HL-60/S4 (cell line): Measurements from ENCODE around the gene TSN.

Experiments
- in situ Hi-C: fragments of 300-500 bp; cut with MboI; formaldehyde crosslinking; loops from 2 replicates; pipeline ENCODE4 v1.14.3; 2022; ENCODE audit warnings: low sequenced_read_pairs

Gene TSN

GRCh38 chr2:121740973-121741372 is 14.5 kb upstream of the TSN start:
- in situ Hi-C loops: no loop called here

- in situ Hi-C loops: no loop called here
Measured at GRCh38 chr2:121741450-121741849, 14.0 kb upstream of the TSN start.

GRCh38 chr2:121746071-121746578 is 9.3 kb upstream of the TSN start:
- in situ Hi-C loops: no loop called here

GRCh38 chr2:121748202-121748601 is 7.2 kb upstream of the TSN start:
- in situ Hi-C loops: no loop called here

GRCh38 chr2:121754851-121755236 is 607 bp upstream of the TSN start:
- in situ Hi-C loops: no loop called here

GRCh38 chr2:121764681-121765228 is 9.3 kb downstream of the TSN start:
- in situ Hi-C loops: no loop called here

- in situ Hi-C loops: no loop called here
Measured at GRCh38 chr2:121766624-121767023, 11.2 kb downstream of the TSN start.

GRCh38 chr2:121768143-121768755 is 12.8 kb downstream of the TSN start:
- in situ Hi-C loops: no loop called here

- in situ Hi-C loops: no loop called here
Measured at GRCh38 chr2:121771976-121772742, 16.7 kb downstream of the TSN start.

- in situ Hi-C loops: no loop called here
Measured at GRCh38 chr2:121774235-121774634, 18.8 kb downstream of the TSN start.

GRCh38 chr2:121776361-121776760 is 20.9 kb downstream of the TSN start:
- in situ Hi-C loops: no loop called here

- in situ Hi-C loops: no loop called here
Measured at GRCh38 chr2:121776885-121777698, 21.6 kb downstream of the TSN start.

GRCh38 chr2:121777699-121778058 is 22.2 kb downstream of the TSN start:
- in situ Hi-C loops: no loop called here

- in situ Hi-C loops: no loop called here
Measured at GRCh38 chr2:121778741-121779487, 23.5 kb downstream of the TSN start.

- in situ Hi-C loops: no loop called here
Measured at GRCh38 chr2:121783180-121783579, 27.7 kb downstream of the TSN start.

- in situ Hi-C loops: no loop called here
Measured at GRCh38 chr2:121788685-121789084, 33.2 kb downstream of the TSN start.

- in situ Hi-C loops: no loop called here
Measured at GRCh38 chr2:121790276-121790956, 35.0 kb downstream of the TSN start.

- in situ Hi-C loops: no loop called here
Measured at GRCh38 chr2:121791290-121791689, 35.8 kb downstream of the TSN start.

- in situ Hi-C loops: no loop called here
Measured at GRCh38 chr2:121791801-121792221, 36.4 kb downstream of the TSN start.

- in situ Hi-C loops: no loop called here
Measured at GRCh38 chr2:121793816-121794215, 38.4 kb downstream of the TSN start.
